Spleen (tissue), 7 donors: ENCODE results near the gene HDAC7.

Source experiments
- POLR2AphosphoS5 ChIP-seq, 3 donors: sonication (generic); formaldehyde crosslinking; IDR thresholded peaks; one replicate each; pipeline ENCODE4 v1.5.1; 2017; ENCODE audit warnings: antibody characterized with exemption in 3 of 3
- TF ChIP-seq, protein P1 (sequence below), 11 experiments: fragments of 200-600 bp in 7 of 11; fragments of 450-650 bp in 4 of 11; sonication (generic) in 4 of 11; IDR thresholded peaks in 8 of 11; conservative IDR thresholded peaks in 3 of 11; 1 replicate in 7 of 11; 2 replicates in 4 of 11; pipeline versions ENCODE4 v1.4.0 to v1.8.0; 2016 to 2021; ENCODE audit warnings: antibody characterized with exemption in 11 of 11, inconsistent platforms in 4 of 11, mild to moderate bottlenecking in 1 of 11
- donor health status: DM: no; HTN: no; CAD: no; lungs with moderate emphysema.
- donor health status: DM: no; HTN: no; CAD: no.
- donor health status: DM: no; HTN: no; CAD: no.

DNA sequence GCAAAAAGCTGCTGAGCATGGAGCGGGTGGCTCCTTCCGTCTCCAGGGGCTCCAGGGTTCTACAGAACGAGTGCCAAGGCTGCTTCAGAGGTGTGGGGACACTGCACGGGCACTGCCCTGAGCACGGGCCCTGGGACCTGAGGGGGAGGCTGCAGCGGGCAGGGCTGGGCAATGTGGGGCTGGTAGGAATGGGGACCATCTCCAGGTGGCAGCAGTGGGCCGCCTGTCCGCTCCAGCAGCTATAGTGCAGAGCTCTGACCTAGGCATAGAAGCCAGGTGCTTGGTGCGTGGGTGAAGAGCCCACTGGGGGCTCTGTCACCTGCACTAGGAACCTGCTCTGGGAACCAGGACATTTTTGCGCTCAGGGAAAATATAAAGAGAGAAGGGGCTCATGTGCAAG, 22.3 kb downstream of the HDAC7 start:
- TF ChIP-seq POLR2AphosphoS5 (IDR thresholded peaks at IDR 0.05): peak in 1 of 3 donors; percentile 18
- TF ChIP-seq, protein P1, sequence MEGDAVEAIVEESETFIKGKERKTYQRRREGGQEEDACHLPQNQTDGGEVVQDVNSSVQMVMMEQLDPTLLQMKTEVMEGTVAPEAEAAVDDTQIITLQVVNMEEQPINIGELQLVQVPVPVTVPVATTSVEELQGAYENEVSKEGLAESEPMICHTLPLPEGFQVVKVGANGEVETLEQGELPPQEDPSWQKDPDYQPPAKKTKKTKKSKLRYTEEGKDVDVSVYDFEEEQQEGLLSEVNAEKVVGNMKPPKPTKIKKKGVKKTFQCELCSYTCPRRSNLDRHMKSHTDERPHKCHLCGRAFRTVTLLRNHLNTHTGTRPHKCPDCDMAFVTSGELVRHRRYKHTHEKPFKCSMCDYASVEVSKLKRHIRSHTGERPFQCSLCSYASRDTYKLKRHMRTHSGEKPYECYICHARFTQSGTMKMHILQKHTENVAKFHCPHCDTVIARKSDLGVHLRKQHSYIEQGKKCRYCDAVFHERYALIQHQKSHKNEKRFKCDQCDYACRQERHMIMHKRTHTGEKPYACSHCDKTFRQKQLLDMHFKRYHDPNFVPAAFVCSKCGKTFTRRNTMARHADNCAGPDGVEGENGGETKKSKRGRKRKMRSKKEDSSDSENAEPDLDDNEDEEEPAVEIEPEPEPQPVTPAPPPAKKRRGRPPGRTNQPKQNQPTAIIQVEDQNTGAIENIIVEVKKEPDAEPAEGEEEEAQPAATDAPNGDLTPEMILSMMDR (IDR thresholded peaks at IDR 0.05 in 8 of 11, conservative IDR thresholded peaks at IDR 0.05 in 3 of 11): peak in 8 of 11 experiments; percentile 9 to 63 (median 41)
